Loucy (cell line): ENCODE data around the gene DPM2.

Experiments used
- H2AFZ ChIP-seq: fragments of 200-600 bp; sonication (generic); 2 replicates; pipeline ENCODE4 v1.6.0; 2016; ENCODE audit warnings: antibody characterized with exemption, mild to moderate bottlenecking, low read length, moderate library complexity
- H3F3A ChIP-seq: fragments of 200-600 bp; 2 replicates; pipeline ENCODE4 v1.6.0; 2016; ENCODE audit warnings: antibody characterized with exemption, low read depth, mild to moderate bottlenecking
- H3K27me3 ChIP-seq: fragments of 200-600 bp; sonication (generic); 2 replicates; pipeline ENCODE4 v1.6.1; 2014; ENCODE audit warnings: low read length, mild to moderate bottlenecking; ENCODE audit not compliant: insufficient read depth, poor library complexity, severe bottlenecking
- H3K36me3 ChIP-seq: fragments of 200-600 bp; sonication (generic); 2 replicates; pipeline ENCODE4 v1.6.1; 2016; ENCODE audit warnings: low read length; ENCODE audit not compliant: insufficient read depth
- H3K4me1 ChIP-seq: fragments of 200-600 bp; sonication (generic); 2 replicates; pipeline ENCODE4 v1.5.1; 2014; ENCODE audit warnings: low read length, mild to moderate bottlenecking; ENCODE audit not compliant: insufficient read depth, poor library complexity, severe bottlenecking
- H3K4me2 ChIP-seq: fragments of 200-600 bp; sonication (generic); 2 replicates; pipeline ENCODE4 v1.6.0; 2014; ENCODE audit warnings: antibody characterized with exemption, low read length, low read depth, mild to moderate bottlenecking; ENCODE audit not compliant: poor library complexity, severe bottlenecking
- H3K4me3 ChIP-seq: fragments of 200-600 bp; sonication (generic); 2 replicates; pipeline ENCODE4 v1.5.1; 2014; ENCODE audit warnings: low read length, mild to moderate bottlenecking, mixed read lengths; ENCODE audit not compliant: poor library complexity, severe bottlenecking
- H3K79me2 ChIP-seq: fragments of 200-600 bp; sonication (generic); 2 replicates; pipeline ENCODE4 v1.6.1; 2014; ENCODE audit warnings: low read length; ENCODE audit not compliant: insufficient read depth
- H3K9ac ChIP-seq: fragments of 200-600 bp; sonication (generic); 2 replicates; pipeline ENCODE4 v1.6.0; 2014; ENCODE audit warnings: mild to moderate bottlenecking, low read depth, low read length, moderate library complexity; ENCODE audit not compliant: poor library complexity, severe bottlenecking
- H3K9me2 ChIP-seq: fragments of 200-600 bp; sonication (generic); replicated peaks from 2 replicates; pipeline ENCODE4 v1.6.1; 2016; ENCODE audit warnings: low read depth, low read length, mixed read lengths
- H3K9me3 ChIP-seq: fragments of 200-600 bp; sonication (generic); 2 replicates; pipeline ENCODE4 v1.6.1; 2014; ENCODE audit warnings: mild to moderate bottlenecking, antibody characterized with exemption, low read length, low read depth; ENCODE audit not compliant: insufficient read depth
- H4K20me1 ChIP-seq: fragments of 200-600 bp; sonication (generic); 2 replicates; pipeline ENCODE4 v1.6.0; 2014; ENCODE audit warnings: antibody characterized with exemption, low read length, mild to moderate bottlenecking; ENCODE audit not compliant: insufficient read depth, poor library complexity, severe bottlenecking
- CTCF ChIP-seq: fragments of 200-600 bp; sonication (generic); conservative IDR thresholded peaks from 2 replicates; pipeline ENCODE4 v1.5.1; 2014; ENCODE audit warnings: mild to moderate bottlenecking, antibody characterized with exemption, low read length
- EZH2phosphoT487 ChIP-seq: fragments of 200-600 bp; IDR thresholded peaks from 2 replicates; pipeline ENCODE4 v1.6.1; 2018; ENCODE audit warnings: antibody characterized with exemption, mild to moderate bottlenecking, moderate library complexity, borderline replicate concordance

DPM2 gene, protein sequence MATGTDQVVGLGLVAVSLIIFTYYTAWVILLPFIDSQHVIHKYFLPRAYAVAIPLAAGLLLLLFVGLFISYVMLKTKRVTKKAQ

GRCh38 chr9:127937388-127938297, at the start of gene DPM2:
Gene DPM2 (minus strand): TSS chr9:127937854. CDS start chr9:127937820, 34 bp downstream.
- no peak for TF ChIP-seq EZH2phosphoT487
- no peak for TF ChIP-seq CTCF
- Histone ChIP-seq H3K9me3 (no peaks in the 10 kb centered on the region), H3K36me3 (peaks cover 12% of the 10 kb centered on the region; the same call in 1 of the 2 replicates), H2AFZ (peak within 1 kb of the TSS; percentile 66), H3K4me1 (peaks cover 27% of the 10 kb centered on the region), H4K20me1 (peaks cover 18% of the 10 kb centered on the region), H3K27me3 (no peaks in the 10 kb centered on the region), H3K79me2 (peaks cover 35% of the 10 kb centered on the region), H3K9ac (peak within 1 kb of the TSS; percentile 77), H3K4me2 (peak within 1 kb of the TSS; percentile 83), H3K9me2 (no peaks in the 10 kb centered on the region), H3K4me3 (peak within 1 kb of the TSS; percentile 90), H3F3A (no peaks in the 10 kb centered on the region)

- no peaks in the 10 kb centered on the region for H3K36me3 ChIP-seq
- H3K4me2 ChIP-seq = no peak overlapping the region
- no peaks in the 10 kb centered on the region for H3K9me3 ChIP-seq
- H3K4me3 ChIP-seq = no peak overlapping the region
- no peaks in the 10 kb centered on the region for H3K9me2 ChIP-seq
- no peak overlapping the region for H3K9ac ChIP-seq
- no peak overlapping the region; the same call in 1 of the 2 replicates for H2AFZ ChIP-seq
- H3F3A ChIP-seq = no peaks in the 10 kb centered on the region
- H3K79me2 ChIP-seq = no peaks in the 10 kb centered on the region
- H3K4me1 ChIP-seq = peaks cover 25% of the 10 kb centered on the region
- TF ChIP-seq CTCF = no peak
- TF ChIP-seq EZH2phosphoT487 = no peak
- no peaks in the 10 kb centered on the region for H3K27me3 ChIP-seq
- H4K20me1 ChIP-seq = no peaks in the 10 kb centered on the region
Measured at GRCh38 chr9:127987103-127987614, 49.5 kb upstream of the DPM2 start.

DNA sequence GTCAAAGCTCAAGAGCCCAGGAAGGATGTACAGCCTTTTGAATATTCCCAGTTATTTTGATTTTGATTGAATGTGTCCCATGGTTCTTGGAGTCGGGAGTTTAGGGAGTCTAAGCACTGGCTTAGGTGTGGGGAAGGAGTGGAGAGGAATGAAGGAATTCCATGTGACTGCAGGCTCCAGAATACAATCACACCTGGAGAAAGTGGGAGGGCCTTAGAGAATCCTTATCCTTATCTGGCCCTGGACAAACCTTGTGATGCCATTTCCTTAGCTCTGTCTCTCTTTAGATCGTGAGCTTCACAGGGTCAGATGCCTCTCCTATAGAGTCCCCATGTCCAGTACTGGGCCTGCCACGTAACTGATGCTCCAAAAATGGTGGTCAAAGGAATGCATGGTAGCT, 47.4 kb upstream of the DPM2 start:
- Histone ChIP-seq H3K4me3 (no peak overlapping the region), H3K9me2 (no peaks in the 10 kb centered on the region), H2AFZ (no peak overlapping the region), H3F3A (no peaks in the 10 kb centered on the region), H3K4me2 (no peak overlapping the region), H3K9ac (no peak overlapping the region), H3K27me3 (no peaks in the 10 kb centered on the region), H3K79me2 (peaks cover 9% of the 10 kb centered on the region), H4K20me1 (peaks cover 3% of the 10 kb centered on the region), H3K4me1 (peaks cover 27% of the 10 kb centered on the region), H3K9me3 (no peaks in the 10 kb centered on the region), H3K36me3 (no peaks in the 10 kb centered on the region)
- TF ChIP-seq CTCF (no peak), EZH2phosphoT487 (no peak)
